ENCODE results near the gene CARMIL3. TPM values are rescaled to one million over a fixed set of nuclear protein-coding genes. Genes with fewer than 3 reads are reported as not detected.

Gene CARMIL3
- total RNA-seq, 1 donor, result not detected

GRCh38 chr14:24074625-24075484, 23.0 kb downstream of the CARMIL3 start:
- TF ChIP-seq CTCF (IDR thresholded peaks at IDR 0.05; ENCODE audit: insufficient read depth, low read length), result no peak
- DNase-seq (ENCODE audit: low read depth), result no peak
- no peak overlapping the region for H3K4me3 ChIP-seq (ENCODE audit: low read depth, low read length)

- DNase-seq (ENCODE audit: low read depth), result no peak
- no peak for TF ChIP-seq CTCF (IDR thresholded peaks at IDR 0.05; ENCODE audit: insufficient read depth, low read length)
- no peak overlapping the region for H3K4me3 ChIP-seq (ENCODE audit: low read depth, low read length)
Measured at GRCh38 chr14:24075485-24076301, 23.9 kb downstream of the CARMIL3 start.

GRCh38 chr14:24076302-24076601, 24.4 kb downstream of the CARMIL3 start:
- DNase-seq (ENCODE audit: low read depth), result no peak
- no peak for TF ChIP-seq CTCF (IDR thresholded peaks at IDR 0.05; ENCODE audit: insufficient read depth, low read length)
- H3K4me3 ChIP-seq (ENCODE audit: low read depth, low read length), result no peak overlapping the region

- no peak overlapping the region for H3K4me3 ChIP-seq (ENCODE audit: low read depth, low read length)
- no peak for TF ChIP-seq CTCF (IDR thresholded peaks at IDR 0.05; ENCODE audit: insufficient read depth, low read length)
Measured at GRCh38 chr14:24077086-24077485, 25.3 kb downstream of the CARMIL3 start.

GRCh38 chr14:24078146-24078545, 26.3 kb downstream of the CARMIL3 start:
- no peak overlapping the region for H3K4me3 ChIP-seq (ENCODE audit: low read depth, low read length)
- DNase-seq (ENCODE audit: low read depth), result no peak
- TF ChIP-seq CTCF (IDR thresholded peaks at IDR 0.05; ENCODE audit: insufficient read depth, low read length), result no peak

More at GRCh38 chr14:24077086-24077485, 25.3 kb downstream of the CARMIL3 start:
- no peak for DNase-seq (ENCODE audit: low read depth)

GRCh38 chr14:24079491-24080141, 27.8 kb downstream of the CARMIL3 start:
- no peak overlapping the region for H3K4me3 ChIP-seq (ENCODE audit: low read depth, low read length)
- TF ChIP-seq CTCF (IDR thresholded peaks at IDR 0.05; ENCODE audit: insufficient read depth, low read length), result no peak
- no peak for DNase-seq (ENCODE audit: low read depth)
